Measurements from ENCODE around the gene VAPA. TPM values are rescaled to one million over a fixed set of nuclear protein-coding genes. Genes with fewer than 3 reads are reported as not detected.

Gene VAPA
- total and polyA plus RNA-seq, 2 of the 4 experiments (the other 2 are of a cell fraction), result 199 to 206 TPM

DNA sequence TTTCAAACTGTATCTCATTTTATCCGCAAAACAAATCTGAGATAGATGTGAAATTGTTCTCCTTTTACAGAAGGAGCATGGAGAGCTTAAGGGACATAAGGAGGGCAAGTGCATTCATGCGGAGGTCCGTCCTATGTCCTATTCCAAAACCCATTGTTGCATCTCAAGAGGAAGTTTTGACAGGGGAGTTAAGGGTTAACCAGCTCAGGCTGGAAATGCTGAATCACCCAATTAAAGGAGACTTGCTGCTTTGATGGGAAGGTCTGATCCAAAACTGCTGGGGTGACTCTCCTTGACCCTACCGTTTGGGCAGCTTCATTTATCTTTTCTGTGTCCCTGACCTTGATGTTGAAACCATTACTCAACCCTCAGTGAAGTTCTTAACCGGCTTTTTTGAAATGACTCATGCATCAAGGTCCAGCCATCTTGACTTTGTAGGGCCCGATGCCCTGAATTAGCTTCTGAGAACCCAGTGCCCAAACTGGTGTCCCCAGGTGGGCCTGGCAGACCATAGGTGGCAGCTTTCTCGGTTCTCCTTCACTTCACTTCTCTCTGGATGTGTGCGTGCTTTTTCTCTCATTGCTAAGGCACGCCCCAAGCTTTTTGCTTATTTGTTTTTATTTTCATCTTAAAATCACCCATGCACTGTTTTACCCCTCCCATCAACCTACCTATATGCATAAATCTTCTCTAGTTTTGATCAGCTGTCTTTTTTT lies 43.9 kb upstream of the VAPA start:
- H3K23ac ChIP-seq (ENCODE audit: low read depth, low read length), result peak overlapping the region; percentile 93
- H2AK5ac ChIP-seq (ENCODE audit: low read depth, low read length), result peak overlapping the region; percentile 87
- peaks cover 15% of the 10 kb centered on the region for H3K4me1 ChIP-seq (ENCODE audit: control insufficient read depth, insufficient read depth, low read length)
- peak overlapping the region; percentile 69; the same call in 1 of the 2 replicates for H3K27ac ChIP-seq (ENCODE audit: insufficient read depth, low read length)
- no TSS peak for BruUV-seq (replicated peaks)
- H3K27me3 ChIP-seq (ENCODE audit: control insufficient read depth, insufficient read depth, low read length), result no peaks in the 10 kb centered on the region
- no peak overlapping the region for H3K4me3 ChIP-seq (ENCODE audit: insufficient read depth, low read depth, low read length)
- peak overlapping the region in 1 of 2 experiments; percentile 93; a peak in 3 of 4 replicates for H4K8ac ChIP-seq (ENCODE audit: low read depth in 2 of 2, low read length in 2 of 2)
- H3K9me1 ChIP-seq (ENCODE audit: insufficient read depth, low read length), result peaks cover 10% of the 10 kb centered on the region
- peak overlapping the region; percentile 88 for H3K18ac ChIP-seq (ENCODE audit: low read depth, low read length)
- intact Hi-C loops (cut with micrococcal nuclease), result loop anchor here (10.0 kb wide), 1 partner anchor 65 kb away; no protein-coding TSS in a partner anchor
- H2BK120ac ChIP-seq (ENCODE audit: low read depth, low read length), result peak overlapping the region; percentile 94
- TF ChIP-seq NFE2L2 (IDR thresholded peaks at IDR 0.05; ENCODE audit: low read depth, low read length) (peak; percentile 89), MAFK (IDR thresholded peaks at IDR 0.05; ENCODE audit: low read depth, low read length) (peak; percentile 52; the same call in 1 of the 2 replicates), CEBPB (IDR thresholded peaks at IDR 0.05; ENCODE audit: low read depth, low read length) (peak; percentile 61), RCOR1 (IDR thresholded peaks at IDR 0.05; ENCODE audit: insufficient replicate concordance, low read length) (no peak), MXI1 (IDR thresholded peaks at IDR 0.05; ENCODE audit: borderline replicate concordance, low read depth, low read length) (no peak)
- TF ChIP-seq, protein P1, sequence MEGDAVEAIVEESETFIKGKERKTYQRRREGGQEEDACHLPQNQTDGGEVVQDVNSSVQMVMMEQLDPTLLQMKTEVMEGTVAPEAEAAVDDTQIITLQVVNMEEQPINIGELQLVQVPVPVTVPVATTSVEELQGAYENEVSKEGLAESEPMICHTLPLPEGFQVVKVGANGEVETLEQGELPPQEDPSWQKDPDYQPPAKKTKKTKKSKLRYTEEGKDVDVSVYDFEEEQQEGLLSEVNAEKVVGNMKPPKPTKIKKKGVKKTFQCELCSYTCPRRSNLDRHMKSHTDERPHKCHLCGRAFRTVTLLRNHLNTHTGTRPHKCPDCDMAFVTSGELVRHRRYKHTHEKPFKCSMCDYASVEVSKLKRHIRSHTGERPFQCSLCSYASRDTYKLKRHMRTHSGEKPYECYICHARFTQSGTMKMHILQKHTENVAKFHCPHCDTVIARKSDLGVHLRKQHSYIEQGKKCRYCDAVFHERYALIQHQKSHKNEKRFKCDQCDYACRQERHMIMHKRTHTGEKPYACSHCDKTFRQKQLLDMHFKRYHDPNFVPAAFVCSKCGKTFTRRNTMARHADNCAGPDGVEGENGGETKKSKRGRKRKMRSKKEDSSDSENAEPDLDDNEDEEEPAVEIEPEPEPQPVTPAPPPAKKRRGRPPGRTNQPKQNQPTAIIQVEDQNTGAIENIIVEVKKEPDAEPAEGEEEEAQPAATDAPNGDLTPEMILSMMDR (conservative IDR thresholded peaks at IDR 0.05; ENCODE audit: low read depth, low read length), result no peak
- H4K91ac ChIP-seq (ENCODE audit: insufficient read depth, low read depth, low read length), result peak overlapping the region; percentile 71
- peak overlapping the region; percentile 65; the same call in 1 of the 2 replicates for H3K56ac ChIP-seq (ENCODE audit: extremely low read depth, insufficient read depth, low read length)
- no peaks in the 10 kb centered on the region for H3K79me1 ChIP-seq (ENCODE audit: low read depth in 1 of 2, low read length in 2 of 2)
- no peaks in the 10 kb centered on the region for H4K20me1 ChIP-seq (ENCODE audit: insufficient read depth, low read length)
- H3K36me3 ChIP-seq (ENCODE audit: control insufficient read depth, insufficient read depth, low read length), result no peaks in the 10 kb centered on the region
- peak overlapping the region; percentile 65 for H3K14ac ChIP-seq (replicated peaks; ENCODE audit: low read depth, low read length)
- H2BK15ac ChIP-seq (ENCODE audit: low read depth, low read length), result peak overlapping the region; percentile 53; the same call in 2 of the 3 replicates
- peak overlapping the region; percentile 44; the same call in 1 of the 2 replicates for H3K4me2 ChIP-seq (ENCODE audit: low read depth, low read length)
- H3K9ac ChIP-seq (ENCODE audit: low read depth, low read length), result no peak overlapping the region
- peaks cover 12% of the 10 kb centered on the region; the same call in 1 of the 2 replicates for H3K9me3 ChIP-seq (ENCODE audit: control insufficient read depth, insufficient read depth, low read length)
- dilution Hi-C loops (cut with HindIII; ENCODE audit: low sequenced_read_pairs, unreplicated experiment), result no loop called here
- H2AK9ac ChIP-seq (replicated peaks; ENCODE audit: low read depth, low read length, poor library complexity), result peak overlapping the region; percentile 87
- ATAC-seq (ENCODE audit: low read depth) (peak; percentile 64), DNase-seq (peak; percentile 64)
- in situ Hi-C loops (cut with MboI; ENCODE audit: low sequenced_read_pairs), result no loop called here
- CTCF ChIA-PET, result no interaction called here
- peak overlapping the region; percentile 86 for H2AFZ ChIP-seq (replicated peaks; ENCODE audit: low read length, poor library complexity)
- POLR2A ChIA-PET (ENCODE audit: unreplicated experiment), result interaction anchor here (1.3 kb wide), 1 partner anchor 44 kb away, joined by 5 read pairs; the partner anchor contains the start of gene VAPA
- H2BK5ac ChIP-seq (ENCODE audit: low read depth, low read length, poor library complexity, severe bottlenecking), result peak overlapping the region; percentile 55
- WGBS, 2 experiments (ENCODE audit: extremely low coverage in 2 of 2, insufficient read length in 1 of 2), result 13% methylated on average over 4 of the region's 9 CpGs; no CpG with 5 or more reads in 1 of the 2 experiments
- H4K5ac ChIP-seq (ENCODE audit: low read depth, low read length), result peak overlapping the region; percentile 93
- H2BK20ac ChIP-seq (ENCODE audit: low read depth, low read length), result peak overlapping the region; percentile 95
- H3K4ac ChIP-seq (ENCODE audit: low read depth, low read length), result peak overlapping the region; percentile 88

Data from IMR-90 (cell line).